Nephron progenitor cell (in vitro differentiated cells): ENCODE results near the gene PLXNA4.

Source experiments
- DNase-seq: peaks from one replicate; pipeline ENCODE4 v3.0.0; 2021
- H3K27ac Mint-ChIP-seq: 2 replicates; pipeline ENCODE4 v1.8.0; 2021; ENCODE audit warnings: mild to moderate bottlenecking, moderate library complexity, mixed read lengths
- H3K27me3 Mint-ChIP-seq: 2 replicates; pipeline ENCODE4 v1.8.0; 2021; ENCODE audit warnings: mild to moderate bottlenecking, low read depth, mixed read lengths; ENCODE audit not compliant: poor library complexity
- H3K36me3 Mint-ChIP-seq: 2 replicates; pipeline ENCODE4 v1.8.0; 2021; ENCODE audit warnings: low read depth, mixed read lengths
- H3K4me1 Mint-ChIP-seq: 2 replicates; pipeline ENCODE4 v1.8.0; 2021; ENCODE audit warnings: mixed read lengths
- H3K4me3 Mint-ChIP-seq: 2 replicates; pipeline ENCODE4 v1.8.0; 2021; ENCODE audit warnings: mild to moderate bottlenecking, moderate library complexity, mixed read lengths
- H3K9me3 Mint-ChIP-seq: 2 replicates; pipeline ENCODE4 v1.8.0; 2021; ENCODE audit warnings: mild to moderate bottlenecking, moderate library complexity, mixed read lengths
- TF ChIP-seq, protein P1 (sequence below): fragments of 200-600 bp; sonication (generic); IDR thresholded peaks from 2 replicates; pipeline ENCODE4 v1.5.0; 2021; ENCODE audit warnings: antibody characterized with exemption

PLXNA4 gene

GRCh38 chr7:132189881-132190280 lies 386.4 kb downstream of the PLXNA4 start:
- H3K4me1 Mint-ChIP-seq = no peaks in the 10 kb centered on the region
- peaks cover 9% of the 10 kb centered on the region for H3K36me3 Mint-ChIP-seq
- no peak for DNase-seq
- no peak overlapping the region for H3K27ac Mint-ChIP-seq
- peaks cover 29% of the 10 kb centered on the region for H3K27me3 Mint-ChIP-seq
- TF ChIP-seq, protein P1, sequence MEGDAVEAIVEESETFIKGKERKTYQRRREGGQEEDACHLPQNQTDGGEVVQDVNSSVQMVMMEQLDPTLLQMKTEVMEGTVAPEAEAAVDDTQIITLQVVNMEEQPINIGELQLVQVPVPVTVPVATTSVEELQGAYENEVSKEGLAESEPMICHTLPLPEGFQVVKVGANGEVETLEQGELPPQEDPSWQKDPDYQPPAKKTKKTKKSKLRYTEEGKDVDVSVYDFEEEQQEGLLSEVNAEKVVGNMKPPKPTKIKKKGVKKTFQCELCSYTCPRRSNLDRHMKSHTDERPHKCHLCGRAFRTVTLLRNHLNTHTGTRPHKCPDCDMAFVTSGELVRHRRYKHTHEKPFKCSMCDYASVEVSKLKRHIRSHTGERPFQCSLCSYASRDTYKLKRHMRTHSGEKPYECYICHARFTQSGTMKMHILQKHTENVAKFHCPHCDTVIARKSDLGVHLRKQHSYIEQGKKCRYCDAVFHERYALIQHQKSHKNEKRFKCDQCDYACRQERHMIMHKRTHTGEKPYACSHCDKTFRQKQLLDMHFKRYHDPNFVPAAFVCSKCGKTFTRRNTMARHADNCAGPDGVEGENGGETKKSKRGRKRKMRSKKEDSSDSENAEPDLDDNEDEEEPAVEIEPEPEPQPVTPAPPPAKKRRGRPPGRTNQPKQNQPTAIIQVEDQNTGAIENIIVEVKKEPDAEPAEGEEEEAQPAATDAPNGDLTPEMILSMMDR = no peak
- no peak overlapping the region for H3K4me3 Mint-ChIP-seq
- H3K9me3 Mint-ChIP-seq = peaks cover 21% of the 10 kb centered on the region

- peaks cover 21% of the 10 kb centered on the region for H3K9me3 Mint-ChIP-seq
- H3K27ac Mint-ChIP-seq = no peak overlapping the region
- no peak for DNase-seq
- peaks cover 29% of the 10 kb centered on the region for H3K27me3 Mint-ChIP-seq
- TF ChIP-seq, protein P1 = no peak
- no peak overlapping the region for H3K4me3 Mint-ChIP-seq
- H3K4me1 Mint-ChIP-seq = no peaks in the 10 kb centered on the region
- H3K36me3 Mint-ChIP-seq = peaks cover 9% of the 10 kb centered on the region
Observed at GRCh38 chr7:132187869-132188789, 388.1 kb downstream of the PLXNA4 start.

GRCh38 chr7:132187391-132187790 lies 388.9 kb downstream of the PLXNA4 start:
- no peak overlapping the region for H3K27ac Mint-ChIP-seq
- peaks cover 25% of the 10 kb centered on the region for H3K27me3 Mint-ChIP-seq
- no peak overlapping the region for H3K4me3 Mint-ChIP-seq
- H3K36me3 Mint-ChIP-seq = peaks cover 9% of the 10 kb centered on the region
- TF ChIP-seq, protein P1 = no peak
- peaks cover 21% of the 10 kb centered on the region for H3K9me3 Mint-ChIP-seq
- DNase-seq = no peak
- no peaks in the 10 kb centered on the region for H3K4me1 Mint-ChIP-seq

- TF ChIP-seq, protein P1 = no peak
- Mint-ChIP-seq H3K27me3 (peaks cover 18% of the 10 kb centered on the region), H3K9me3 (peaks cover 21% of the 10 kb centered on the region), H3K27ac (no peak overlapping the region), H3K4me1 (no peaks in the 10 kb centered on the region), H3K4me3 (no peak overlapping the region), H3K36me3 (peaks cover 9% of the 10 kb centered on the region)
- DNase-seq = no peak
Observed at GRCh38 chr7:132185150-132185549, 391.1 kb downstream of the PLXNA4 start.

DNA sequence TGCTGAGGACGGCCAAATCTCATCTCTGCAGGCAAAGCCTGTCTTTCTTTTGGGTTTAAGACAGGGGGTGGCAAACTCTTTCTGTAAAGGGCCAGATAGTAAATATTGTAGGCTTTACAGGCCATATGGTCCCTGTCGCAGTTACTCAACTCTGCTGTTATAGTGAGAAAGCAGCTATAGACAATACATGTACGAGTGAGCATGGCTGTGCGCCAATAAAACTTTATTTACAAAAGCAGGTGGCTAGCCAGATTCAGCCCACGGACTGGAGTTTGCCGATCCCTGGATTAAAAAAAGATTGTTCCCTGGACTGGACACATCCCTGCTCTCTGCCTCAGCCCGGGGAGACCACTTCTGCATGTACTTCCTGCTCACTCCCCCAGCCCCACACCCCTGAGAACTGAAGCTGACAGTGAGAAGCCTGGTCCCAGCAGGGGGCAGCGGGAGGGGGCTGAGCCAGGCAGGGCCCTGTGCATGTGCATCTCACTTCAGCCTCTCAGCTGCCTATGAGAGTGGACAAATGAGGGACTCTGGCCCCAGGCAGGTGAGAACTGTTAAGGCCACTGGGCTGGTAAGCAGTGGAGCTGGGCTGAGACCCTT lies 392.4 kb downstream of the PLXNA4 start:
- peaks cover 19% of the 10 kb centered on the region for H3K27me3 Mint-ChIP-seq
- no peak overlapping the region for H3K27ac Mint-ChIP-seq
- H3K4me3 Mint-ChIP-seq = no peak overlapping the region
- TF ChIP-seq, protein P1 = no peak
- H3K36me3 Mint-ChIP-seq = peaks cover 9% of the 10 kb centered on the region
- peaks cover 21% of the 10 kb centered on the region for H3K9me3 Mint-ChIP-seq
- H3K4me1 Mint-ChIP-seq = no peaks in the 10 kb centered on the region
- peak; percentile 24 for DNase-seq
